Testis (tissue), 5 donors: ENCODE data around the gene LXN. TPM values are rescaled to one million over a fixed set of nuclear protein-coding genes. Genes with fewer than 3 reads are reported as not detected.
A peak's percentile ranks its signal among the peaks of the same experiment; 100 is the strongest.

Experiments used
- DNase-seq: peaks from one replicate; pipeline ENCODE4 v3.0.0-alpha.2; 2019
- H3K27ac ChIP-seq, 2 donors: fragments of 200-600 bp; sonication (generic); one replicate each; pipeline ENCODE4 v1.5.1; 2019
- H3K27me3 ChIP-seq: fragments of 200-600 bp; sonication (generic); one replicate; pipeline ENCODE4 v1.5.1; 2019
- H3K36me3 ChIP-seq: fragments of 200-600 bp; sonication (generic); one replicate; pipeline ENCODE4 v1.5.1; 2017; ENCODE audit warnings: low read depth; ENCODE audit errors: missing control alignments
- H3K4me1 ChIP-seq: fragments of 200-600 bp; sonication (generic); one replicate; pipeline ENCODE4 v1.5.1; 2019
- H3K4me3 ChIP-seq, 2 donors: fragments of 200-600 bp; sonication (generic); one replicate each; pipeline ENCODE4 v1.5.1; 2017 to 2019
- H3K9me3 ChIP-seq: fragments of 200-600 bp; sonication (generic); one replicate; pipeline ENCODE4 v1.5.1; 2017
- POLR2A ChIP-seq: fragments of 450-650 bp; IDR thresholded peaks from one replicate; pipeline ENCODE4 v1.6.1; 2017; ENCODE audit warnings: antibody characterized with exemption, mild to moderate bottlenecking, moderate library complexity
- WGBS, 2 donors: methylation state at CpG; one replicate each; pipeline ENCODE4 v1.1.5; 2018; 5-methylcytosine and 5-hydroxymethylcytosine counted together
- intact Hi-C: fragments of 100-400 bp; cut with DNase I; formaldehyde crosslinking; loops from one replicate; pipeline ENCODE4 v1.15.1; 2023; ENCODE audit warnings: low total_unique reads
- long read RNA-seq, 2 donors: transcript quantifications; one replicate each; lab custom pipeline, GENCODE V29; 2026
- polyA plus RNA-seq: library from polyadenylated mRNA; stranded (reverse); fragments of 350-450 nt; fragmentation: Illumina TruSeq; extraction: RNeasy Lipid Tissue Mini Kit (QIAGEN cat#74804); gene quantifications from one replicate; pipeline ENCODE4 v1.2.3, GENCODE V29; 2014; ENCODE audit warnings: low read depth, low replicate concordance; ENCODE audit not compliant: insufficient read depth
- total RNA-seq, 2 donors: library from RNA; depleted of rRNA; stranded (reverse); fragments of >200 nt; gene quantifications; one replicate each; pipeline ENCODE4 v1.2.3, GENCODE V29; 2016
- TF ChIP-seq, protein P1 (sequence below), 3 experiments: fragments of 450-650 bp in 2 of 3; fragments of 200-600 bp in 1 of 3; sonication (generic) in 1 of 3; IDR thresholded peaks; one replicate each; pipeline ENCODE4 v1.5.1; 2016 to 2019; ENCODE audit warnings: antibody characterized with exemption in 3 of 3, mild to moderate bottlenecking in 2 of 3, moderate library complexity in 1 of 3

LXN gene, protein sequence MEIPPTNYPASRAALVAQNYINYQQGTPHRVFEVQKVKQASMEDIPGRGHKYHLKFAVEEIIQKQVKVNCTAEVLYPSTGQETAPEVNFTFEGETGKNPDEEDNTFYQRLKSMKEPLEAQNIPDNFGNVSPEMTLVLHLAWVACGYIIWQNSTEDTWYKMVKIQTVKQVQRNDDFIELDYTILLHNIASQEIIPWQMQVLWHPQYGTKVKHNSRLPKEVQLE
- total RNA-seq (1 to 10 TPM; 3.3 to 9.1 TPM), polyA plus RNA-seq (15.1 TPM)
- long read RNA-seq, donor 1, transcript LXN-201 (6 exons, 1,116 nt), result major isoform, 10 of 10 reads
- long read RNA-seq, donor 1, partial matches to known transcripts, result 0 of 10 reads
- long read RNA-seq, donor 1, other reads (novel, unspliced or antisense), result 0 of 10 reads
- long read RNA-seq, donor 2, partial matches to known transcripts, result 56 of 76 reads
- long read RNA-seq, donor 2, other reads (novel, unspliced or antisense), result 17 of 76 reads

DNA sequence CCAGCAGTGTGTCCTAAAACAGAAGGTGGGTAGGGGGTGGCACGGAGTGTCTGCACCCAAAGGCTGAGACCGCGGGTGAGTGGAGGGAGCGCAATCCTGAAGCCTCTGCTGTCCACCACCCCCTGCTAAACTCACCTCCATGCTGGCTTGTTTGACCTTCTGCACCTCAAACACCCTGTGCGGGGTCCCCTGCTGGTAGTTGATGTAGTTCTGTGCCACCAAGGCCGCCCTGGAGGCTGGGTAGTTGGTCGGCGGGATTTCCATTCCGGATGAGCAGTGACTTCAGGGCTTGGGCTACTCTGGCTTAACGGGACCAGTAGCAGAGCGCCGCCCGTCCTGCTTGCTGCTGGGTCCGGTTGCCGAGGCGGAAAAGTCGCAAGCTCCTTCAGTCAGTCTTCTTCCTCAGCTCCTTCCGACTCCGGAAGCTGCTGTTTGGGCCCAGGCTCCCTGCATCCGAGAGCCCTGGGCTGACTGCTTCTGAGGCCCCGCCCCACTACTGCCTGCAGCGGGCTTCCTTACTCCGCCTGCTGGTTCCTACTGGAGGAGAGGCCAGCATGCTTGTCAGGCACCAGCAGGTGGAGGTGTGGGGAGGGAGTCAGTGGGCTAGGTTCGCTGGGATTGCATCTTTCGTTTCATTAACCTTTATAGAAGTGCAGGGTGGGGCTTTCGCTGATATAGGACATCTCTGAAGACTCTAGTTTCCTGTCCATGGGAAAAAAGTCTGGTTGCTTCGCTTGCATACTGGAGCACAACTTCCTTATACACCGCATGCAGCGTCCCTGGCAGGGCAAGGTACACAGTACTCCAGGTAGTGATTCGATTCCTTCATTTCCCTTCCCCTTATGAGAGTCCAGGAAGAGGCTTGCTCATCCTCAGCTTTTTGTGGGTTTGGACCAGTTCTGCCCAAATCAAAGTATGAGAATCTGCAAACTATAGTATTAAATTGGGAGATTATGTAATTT lies at the start of gene LXN:
TSS of gene LXN (minus strand) at position 434 of the 962 bp plus-strand sequence. CDS start at position 264, 170 bp downstream.
- Histone ChIP-seq H3K27me3 (no peaks in the 10 kb centered on the region), H3K27ac (peak within 1 kb of the TSS in 1 of 2 donors; percentile 39), H3K36me3 (no peaks in the 10 kb centered on the region), H3K9me3 (no peaks in the 10 kb centered on the region), H3K4me3 (peak within 1 kb of the TSS; percentile 45 to 58), H3K4me1 (no peaks in the 10 kb centered on the region)
- peak; percentile 85 for DNase-seq
- intact Hi-C loops, result no loop called here
- WGBS, 2 donors, result 16 to 21% methylated on average over 18 to 30 of the region's 30 CpGs
- TF ChIP-seq, protein P1, sequence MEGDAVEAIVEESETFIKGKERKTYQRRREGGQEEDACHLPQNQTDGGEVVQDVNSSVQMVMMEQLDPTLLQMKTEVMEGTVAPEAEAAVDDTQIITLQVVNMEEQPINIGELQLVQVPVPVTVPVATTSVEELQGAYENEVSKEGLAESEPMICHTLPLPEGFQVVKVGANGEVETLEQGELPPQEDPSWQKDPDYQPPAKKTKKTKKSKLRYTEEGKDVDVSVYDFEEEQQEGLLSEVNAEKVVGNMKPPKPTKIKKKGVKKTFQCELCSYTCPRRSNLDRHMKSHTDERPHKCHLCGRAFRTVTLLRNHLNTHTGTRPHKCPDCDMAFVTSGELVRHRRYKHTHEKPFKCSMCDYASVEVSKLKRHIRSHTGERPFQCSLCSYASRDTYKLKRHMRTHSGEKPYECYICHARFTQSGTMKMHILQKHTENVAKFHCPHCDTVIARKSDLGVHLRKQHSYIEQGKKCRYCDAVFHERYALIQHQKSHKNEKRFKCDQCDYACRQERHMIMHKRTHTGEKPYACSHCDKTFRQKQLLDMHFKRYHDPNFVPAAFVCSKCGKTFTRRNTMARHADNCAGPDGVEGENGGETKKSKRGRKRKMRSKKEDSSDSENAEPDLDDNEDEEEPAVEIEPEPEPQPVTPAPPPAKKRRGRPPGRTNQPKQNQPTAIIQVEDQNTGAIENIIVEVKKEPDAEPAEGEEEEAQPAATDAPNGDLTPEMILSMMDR (IDR thresholded peaks at IDR 0.05), result peak in 2 of 3 experiments; percentile 12 to 59
- TF ChIP-seq POLR2A, result no peak

DNA sequence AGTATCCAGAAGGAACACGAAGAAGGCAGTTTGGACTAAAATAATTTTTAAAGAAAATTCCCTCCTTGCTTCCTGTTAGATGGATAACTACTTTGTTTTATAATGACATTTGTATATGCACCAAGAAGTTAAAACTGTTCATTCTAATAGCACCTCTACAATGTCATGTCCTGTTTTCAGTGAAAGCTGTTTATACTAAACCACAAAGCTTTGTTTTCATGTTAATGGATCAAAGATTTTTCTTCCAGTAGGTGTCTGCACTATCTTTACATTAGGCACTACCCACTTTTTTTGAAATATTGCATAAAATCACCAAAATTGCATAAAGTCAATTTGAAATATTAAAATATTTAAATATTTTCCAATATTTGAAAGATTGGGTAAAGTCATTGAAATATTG lies 49.7 kb upstream of the LXN start:
- Histone ChIP-seq H3K27ac (no peak overlapping the region), H3K4me1 (no peaks in the 10 kb centered on the region), H3K36me3 (no peaks in the 10 kb centered on the region), H3K4me3 (no peak overlapping the region), H3K9me3 (no peaks in the 10 kb centered on the region), H3K27me3 (no peaks in the 10 kb centered on the region)
- TF ChIP-seq, protein P1 (IDR thresholded peaks at IDR 0.05), result no peak
- TF ChIP-seq POLR2A, result no peak
- WGBS, 2 donors, result 78 to 91% methylated on average over 1 of the region's 1 CpG
- intact Hi-C loops, result no loop called here
- no peak for DNase-seq

DNA sequence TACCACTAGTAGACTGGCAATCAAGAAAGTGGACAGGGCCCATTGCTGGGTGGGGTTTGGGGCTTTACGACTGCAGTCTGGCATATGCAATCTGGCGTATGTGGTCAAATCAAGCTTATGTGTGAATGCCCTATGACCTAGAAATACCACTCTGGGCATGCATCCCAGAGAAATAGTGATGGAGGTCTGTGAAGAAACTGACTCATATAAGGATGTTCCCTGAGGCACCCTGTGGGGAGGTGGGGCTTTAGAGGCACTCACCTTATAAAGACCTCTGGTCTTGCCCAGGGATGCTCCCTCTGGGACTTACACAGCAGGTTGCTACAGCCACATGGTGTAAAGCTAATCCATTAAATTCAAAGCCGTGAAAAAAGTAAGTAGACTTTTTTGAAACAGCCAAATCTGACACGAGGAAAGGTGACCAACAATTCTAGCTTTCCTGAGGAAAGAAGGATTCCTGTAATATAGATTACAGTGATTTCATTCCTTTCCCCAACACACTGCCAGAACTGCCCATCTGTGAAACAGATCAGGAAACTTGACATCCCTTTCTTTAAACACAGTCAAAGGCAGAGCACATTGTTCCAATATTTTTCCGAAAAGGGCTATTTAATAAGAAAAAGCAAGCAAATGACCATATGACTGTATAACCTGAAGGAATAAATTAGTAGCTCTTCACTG lies 46.2 kb upstream of the LXN start:
- TF ChIP-seq POLR2A, result no peak
- TF ChIP-seq, protein P1 (IDR thresholded peaks at IDR 0.05), result no peak
- Histone ChIP-seq H3K36me3 (no peaks in the 10 kb centered on the region), H3K9me3 (no peaks in the 10 kb centered on the region), H3K27me3 (no peaks in the 10 kb centered on the region), H3K4me3 (no peak overlapping the region), H3K4me1 (no peaks in the 10 kb centered on the region), H3K27ac (no peak overlapping the region)
- DNase-seq, result no peak
- WGBS, 2 donors, result 91 to 93% methylated on average over 5 of the region's 5 CpGs
- intact Hi-C loops, result no loop called here

DNA sequence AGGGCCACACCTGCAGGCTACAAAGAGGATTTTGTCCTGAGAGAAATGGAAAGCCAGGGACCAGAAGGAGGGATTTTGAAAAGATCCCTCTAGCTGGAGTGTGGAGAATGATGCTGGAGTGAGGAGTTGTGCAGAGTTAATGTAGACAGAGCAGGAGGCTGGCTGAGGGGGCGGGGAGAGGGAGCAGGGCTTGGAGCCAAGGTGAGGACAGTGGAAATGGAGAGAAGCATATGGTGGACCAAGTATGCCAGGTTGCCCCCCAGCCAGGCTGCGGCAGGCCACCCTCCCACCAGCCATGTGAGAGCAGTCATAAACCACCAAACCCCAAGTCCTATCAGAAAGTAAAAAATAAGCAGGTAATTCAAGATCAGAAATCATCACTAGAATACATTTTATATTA lies 45.1 kb upstream of the LXN start:
- no peak for DNase-seq
- Histone ChIP-seq H3K9me3 (no peaks in the 10 kb centered on the region), H3K27me3 (no peaks in the 10 kb centered on the region), H3K4me3 (no peak overlapping the region), H3K4me1 (no peaks in the 10 kb centered on the region), H3K27ac (no peak overlapping the region), H3K36me3 (no peaks in the 10 kb centered on the region)
- no peak for TF ChIP-seq POLR2A
- TF ChIP-seq, protein P1 (IDR thresholded peaks at IDR 0.05), result no peak
- WGBS, 2 donors, result 98% methylated on average over 2 of the region's 2 CpGs
- intact Hi-C loops, result no loop called here
